SKM-1 treated with dmso at 0.1 percent for 144 hours (cell line): ENCODE measurements around the gene KRT39.
A peak's percentile ranks its signal among the peaks of the same experiment; 100 is the strongest.
"Not testable (repeated sequence)": the region's sequence is repeated elsewhere in the genome, so short reads cannot be mapped to it uniquely, and the experiment has no call there.

Source experiments
- DNase-seq: peaks from one replicate; lab custom pipeline; 2025; ENCODE audit not compliant: unreplicated experiment; lab: John Stamatoyannopoulos, UW

Gene KRT39

DNA sequence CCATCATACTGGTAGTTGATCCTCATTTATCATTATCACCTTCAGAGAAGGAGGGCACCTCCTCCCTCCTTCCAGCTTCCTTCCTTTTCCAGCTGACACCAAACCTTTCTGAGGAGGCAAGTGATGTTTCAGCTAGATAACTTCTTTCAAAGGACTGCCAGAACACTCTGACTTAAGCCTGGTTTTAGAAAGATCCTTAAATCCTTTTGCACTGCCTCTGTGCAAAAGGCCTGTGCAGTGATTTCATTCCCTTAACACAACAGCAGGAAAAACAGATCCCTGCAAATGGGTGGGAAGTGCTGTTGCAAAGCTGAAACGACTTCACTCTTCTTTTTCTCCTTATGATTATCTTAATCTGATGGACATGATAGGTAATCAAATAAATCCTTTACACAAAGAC lies 22.2 kb downstream of the KRT39 start:
- DNase-seq: no peak

DNA sequence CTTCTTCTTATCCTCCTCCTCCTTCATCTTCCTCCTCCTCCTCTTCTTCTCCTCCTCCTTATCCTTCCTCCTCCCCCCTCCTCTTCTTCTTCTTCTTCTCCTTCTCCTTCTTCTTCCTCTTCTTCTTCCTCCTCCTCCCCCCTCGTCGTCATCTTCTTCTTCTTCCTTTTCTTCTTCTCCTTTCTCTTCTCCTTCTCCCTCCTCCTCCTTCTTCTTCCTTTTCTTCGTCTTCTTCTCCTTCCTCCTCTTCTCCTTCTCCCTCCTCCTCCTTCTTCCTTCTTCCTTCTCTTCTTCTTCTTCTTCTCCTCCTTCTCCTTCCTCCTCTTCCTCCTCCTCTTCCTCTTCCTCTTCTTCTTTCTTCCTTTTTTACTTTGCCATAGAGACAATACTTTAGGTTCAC lies 24.2 kb downstream of the KRT39 start:
- DNase-seq: no peak

DNA sequence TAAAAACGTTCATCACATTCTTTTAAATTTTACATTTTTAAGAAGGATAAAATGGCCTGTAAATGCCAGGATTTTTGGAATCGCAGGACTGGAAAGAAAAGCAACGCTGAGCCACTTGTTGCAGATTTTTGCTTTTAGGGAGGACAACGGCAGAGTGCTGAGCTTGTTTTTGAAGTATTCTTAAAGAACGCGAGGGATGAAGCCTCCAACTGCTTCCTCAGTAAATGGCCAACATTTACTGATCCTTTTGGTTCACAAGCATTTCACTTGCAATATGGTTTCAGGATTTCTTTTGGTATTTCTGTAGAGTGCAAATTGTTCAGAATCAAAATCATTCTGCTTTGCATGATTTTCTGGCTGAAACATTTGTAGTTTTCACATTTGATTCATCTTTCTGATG lies 26.5 kb downstream of the KRT39 start:
- DNase-seq: no peak

DNA sequence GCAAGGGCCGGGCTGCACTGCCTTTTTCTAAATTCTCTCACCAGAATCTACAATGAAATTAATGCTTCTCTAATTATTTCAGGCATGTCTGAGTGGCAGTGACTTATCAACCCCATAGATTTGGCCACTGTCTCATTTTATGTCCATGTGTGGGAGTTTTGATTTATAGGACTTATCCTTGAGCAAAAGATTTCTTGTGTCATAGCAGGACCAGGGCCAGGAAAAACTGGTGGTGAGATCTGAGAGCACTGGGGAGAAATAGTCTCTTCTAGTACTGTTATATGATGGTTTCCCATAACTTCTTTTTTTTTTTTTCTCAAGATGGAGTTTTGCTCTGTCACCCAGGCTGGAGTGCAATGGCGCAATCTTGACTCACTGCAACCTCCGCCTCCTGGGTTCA lies 27.8 kb downstream of the KRT39 start:
- no peak for DNase-seq

DNA sequence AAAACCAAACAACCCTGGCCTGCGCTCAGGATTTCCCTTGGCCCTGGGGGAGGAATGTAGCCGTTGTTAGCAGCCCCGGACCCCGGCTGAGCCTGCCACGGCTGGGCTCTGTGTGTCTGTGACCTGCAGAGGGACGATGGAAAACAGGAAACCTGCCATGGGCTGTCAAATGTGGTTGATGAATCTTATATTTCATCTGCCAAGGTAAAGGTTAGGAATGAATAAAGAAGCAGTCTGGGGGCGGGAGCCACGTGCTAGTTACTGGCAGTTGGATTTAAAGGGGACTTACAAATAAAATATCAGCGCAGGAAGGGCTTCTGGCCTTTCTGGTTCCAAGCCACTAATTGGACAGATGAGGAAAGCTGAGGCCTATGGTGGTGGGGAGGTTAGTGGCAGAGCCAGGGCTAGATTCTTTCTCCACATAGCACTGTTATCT lies 29.3 kb downstream of the KRT39 start, which contains the start of gene KRT23:
Gene KRT23, minus strand, starts transcription at position 263 of the 436 bp plus-strand sequence. CDS start 1,043 bp downstream, outside the sequence.
- no peak for DNase-seq

DNA sequence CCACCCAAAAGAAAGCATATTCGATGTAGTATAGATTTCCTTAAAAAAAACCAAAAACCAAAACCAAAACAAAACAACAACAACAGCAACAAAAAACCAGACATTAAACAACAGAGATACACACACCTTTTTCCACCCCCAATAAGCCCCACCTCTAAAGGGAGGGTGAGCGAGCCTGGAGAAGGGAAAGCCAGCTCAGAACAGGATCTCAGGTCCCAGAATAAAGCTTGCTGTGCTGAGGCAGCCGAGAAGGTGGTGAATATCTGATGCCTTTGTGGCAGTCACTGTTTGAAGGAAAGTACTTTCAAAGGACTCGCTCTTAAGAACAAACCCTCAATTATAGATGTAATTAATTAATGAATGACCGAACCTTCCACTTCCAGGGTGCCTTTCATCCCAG lies 29.8 kb downstream of the KRT39 start:
- DNase-seq: no peak

DNA sequence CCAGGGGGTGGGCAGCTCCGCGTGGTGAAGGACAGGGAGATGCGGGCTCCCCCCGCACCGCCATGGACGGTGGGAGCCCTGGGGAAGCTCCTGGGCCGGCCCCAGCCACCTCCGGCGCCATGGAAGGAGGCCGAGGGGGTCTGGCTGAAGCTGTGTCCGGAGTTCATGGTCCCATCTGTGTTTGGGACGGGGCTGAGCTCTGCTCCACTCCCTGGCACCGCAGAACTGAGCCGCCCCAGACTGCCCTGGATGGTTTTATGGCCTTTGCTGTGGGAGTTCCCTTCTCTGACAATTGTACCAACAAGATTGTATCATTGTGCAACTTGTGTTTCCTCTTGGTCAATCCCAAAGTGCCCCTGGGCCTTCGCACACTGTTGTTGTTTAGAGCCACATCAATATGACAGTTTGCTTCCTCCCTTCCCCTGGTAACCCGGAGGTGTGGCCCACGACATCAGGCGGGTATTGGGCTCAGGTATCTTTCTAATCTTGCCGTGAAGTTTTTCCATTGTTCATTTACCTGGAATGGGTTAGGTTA lies 30.2 kb downstream of the KRT39 start:
- DNase-seq: no peak

DNA sequence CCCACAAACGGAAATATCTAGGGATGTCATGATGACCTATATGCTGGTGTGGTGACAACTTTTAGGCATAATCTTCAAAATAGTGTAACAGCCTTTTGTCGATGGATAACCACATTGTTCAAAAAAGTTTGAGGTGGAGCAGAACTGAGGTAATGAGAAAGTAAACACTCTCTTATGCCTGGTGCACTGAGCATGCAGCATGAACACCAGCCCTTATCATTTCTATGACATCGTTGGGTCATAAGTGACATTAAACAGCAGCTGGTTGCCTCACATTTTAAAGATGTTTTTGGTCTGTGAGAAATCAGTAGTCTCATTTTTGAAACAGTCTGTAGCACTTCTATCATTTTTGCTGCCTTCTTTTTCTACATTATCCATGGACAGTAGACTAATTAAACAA lies 31.1 kb downstream of the KRT39 start:
- no peak for DNase-seq

DNA sequence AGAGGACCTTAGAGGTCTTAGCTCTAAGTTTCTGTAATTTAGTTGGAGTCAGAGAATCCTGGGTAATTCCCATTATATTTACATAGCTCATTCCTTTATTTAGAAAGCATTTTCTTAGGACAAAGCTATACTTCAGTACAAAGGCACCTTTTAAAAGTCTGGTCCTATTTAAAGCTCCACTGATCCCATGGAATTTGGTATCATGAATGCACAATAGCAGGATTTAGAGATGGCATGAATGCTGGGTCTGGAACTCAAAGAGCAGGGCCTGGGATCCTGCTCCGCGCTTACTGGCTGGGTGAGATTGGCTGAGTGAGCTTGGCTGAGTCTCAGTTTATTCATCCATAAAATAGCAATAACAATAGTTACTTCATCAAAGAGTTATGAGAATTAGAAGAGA lies 34.1 kb downstream of the KRT39 start:
- DNase-seq: no peak

DNA sequence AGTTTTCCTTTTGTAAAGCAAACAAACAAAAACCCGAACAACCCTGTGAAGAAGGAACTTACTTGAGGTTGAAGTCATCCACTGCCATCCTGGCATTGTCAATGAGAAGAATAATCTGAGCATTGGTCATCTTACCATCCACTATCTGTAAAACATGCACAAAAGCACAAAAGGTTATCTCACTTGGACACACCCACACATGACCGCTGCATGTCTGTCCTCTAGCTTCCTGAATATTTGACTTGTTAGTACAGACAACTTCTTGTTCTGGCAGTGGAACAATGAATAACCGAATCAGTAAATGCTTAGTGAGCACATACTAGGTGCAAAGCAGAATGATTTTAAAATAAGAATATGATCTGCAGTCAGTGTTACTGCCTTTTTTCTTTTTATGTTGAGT lies 35.4 kb downstream of the KRT39 start:
- no peak for DNase-seq

DNA sequence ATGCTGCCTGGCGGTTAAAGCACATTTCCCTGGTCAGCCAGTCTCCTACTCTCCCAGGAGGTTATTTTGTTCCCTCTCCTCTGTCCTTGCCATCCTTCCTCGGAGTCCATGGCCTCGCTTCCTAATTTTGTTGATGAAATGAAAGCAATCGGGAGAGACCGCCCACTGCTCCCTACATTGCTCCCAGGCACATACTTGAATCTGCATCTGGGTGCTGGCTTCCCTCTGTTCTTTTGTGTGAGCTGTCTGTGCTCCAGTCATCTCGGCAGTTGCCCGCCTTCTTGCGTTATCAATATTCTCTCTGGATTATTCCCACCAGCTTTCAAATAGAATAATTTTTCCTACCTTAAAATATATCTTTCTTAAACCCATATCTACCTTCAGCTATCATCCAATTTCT lies 40.4 kb downstream of the KRT39 start:
- no peak for DNase-seq

DNA sequence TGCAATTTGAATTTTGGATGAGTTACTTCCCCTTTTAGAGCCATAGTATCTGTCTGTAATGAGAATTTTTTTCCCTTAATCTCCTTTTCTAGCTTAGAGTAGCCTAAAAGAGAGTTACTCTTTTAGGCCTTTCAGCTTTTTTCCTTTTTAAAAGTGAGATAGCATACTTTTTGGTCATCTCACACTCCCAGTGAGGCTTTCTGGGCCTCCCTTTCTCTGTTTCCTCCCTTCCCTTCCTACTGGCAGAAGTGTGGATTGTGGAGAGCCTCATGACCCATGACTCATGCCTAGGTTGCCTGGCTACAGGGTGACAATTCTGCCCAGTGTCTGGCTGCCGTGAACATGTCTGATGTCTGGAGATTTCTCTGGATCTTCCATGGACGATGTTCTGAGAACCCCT lies 44.5 kb downstream of the KRT39 start:
- no peak for DNase-seq

DNA sequence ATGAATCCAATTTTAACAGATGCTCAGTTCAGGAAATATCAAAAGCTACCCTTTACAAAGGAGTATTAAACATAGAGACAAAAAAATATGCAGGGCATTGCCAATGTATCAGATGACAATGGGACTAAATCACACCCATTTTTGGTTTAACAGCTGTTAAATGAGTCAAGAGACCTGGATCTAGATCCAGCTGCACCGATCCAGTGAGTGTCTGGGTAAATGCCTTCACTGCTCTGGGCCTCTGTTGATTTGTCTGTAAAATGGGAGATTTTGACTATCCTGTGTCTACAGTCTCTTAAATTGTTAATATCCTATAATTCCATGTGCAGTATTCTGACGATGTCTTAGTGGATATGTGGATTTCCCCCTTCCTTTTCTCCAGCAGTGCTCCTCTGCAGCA lies 45.7 kb downstream of the KRT39 start:
- DNase-seq: no peak

DNA sequence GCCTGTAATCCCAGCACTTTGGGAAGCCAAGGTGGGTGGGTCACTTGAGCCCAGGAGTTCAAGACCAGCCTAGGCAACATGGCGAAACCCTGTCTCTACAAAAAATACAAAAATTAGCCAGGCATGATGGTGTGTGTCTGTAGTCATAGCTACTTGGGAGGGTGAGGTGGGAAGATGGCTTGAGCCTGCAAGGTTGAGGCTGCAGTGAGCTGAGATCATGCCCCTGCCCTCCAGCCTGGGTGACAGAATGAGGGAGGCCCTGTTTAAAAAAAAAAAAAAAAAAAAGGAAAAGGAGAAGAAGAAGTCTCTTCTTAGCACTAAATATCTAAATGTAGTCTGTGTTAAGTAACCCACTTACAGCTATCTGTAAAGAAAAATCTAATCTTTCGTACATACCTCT lies 49.6 kb downstream of the KRT39 start:
- not testable (repeated sequence) for DNase-seq

DNA sequence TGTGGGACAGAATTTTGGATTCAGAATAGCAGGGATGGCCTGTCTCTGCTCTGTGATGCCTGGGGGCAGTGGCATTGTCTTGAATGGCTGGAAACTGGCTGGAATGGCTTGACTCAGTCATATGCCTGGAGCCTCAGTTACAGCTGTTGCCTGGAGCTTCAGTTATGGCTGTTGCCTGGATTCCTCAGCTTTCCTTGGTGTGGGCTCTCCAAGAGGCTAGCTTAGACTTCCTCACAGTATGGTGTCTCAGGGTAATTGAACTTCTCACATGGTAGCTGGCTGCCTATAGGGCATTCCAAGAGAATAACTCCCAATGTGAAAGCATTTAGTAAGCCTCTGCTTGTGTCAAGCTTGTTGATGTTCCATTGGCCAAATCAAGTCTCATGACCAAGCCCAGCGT lies 50.4 kb downstream of the KRT39 start:
- no peak for DNase-seq

DNA sequence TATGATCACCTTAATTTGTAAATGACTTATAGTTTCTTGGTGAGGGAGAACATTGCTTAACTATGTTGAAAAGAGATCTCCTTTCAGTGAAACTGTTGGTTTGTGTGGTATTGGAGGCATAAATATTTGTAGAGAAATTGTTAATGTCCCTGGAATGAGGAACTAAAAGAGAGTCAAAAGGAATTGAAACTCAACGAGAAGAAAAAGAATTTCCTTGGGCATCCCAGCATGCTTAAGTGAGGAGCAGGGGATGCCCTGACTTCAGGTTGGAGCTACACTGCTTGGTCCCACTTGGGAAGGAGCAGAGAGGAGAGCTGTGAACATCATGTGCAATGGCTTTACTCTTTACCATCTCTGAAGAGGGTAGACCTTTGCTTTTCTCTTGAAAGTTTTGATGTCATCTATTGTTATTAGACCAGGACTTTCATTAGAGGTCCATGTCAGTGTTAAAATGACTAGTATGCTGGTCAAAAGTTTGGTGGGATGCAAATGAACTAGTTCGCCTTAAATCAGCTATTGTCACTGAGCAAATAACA lies 51.0 kb downstream of the KRT39 start:
- no peak for DNase-seq

DNA sequence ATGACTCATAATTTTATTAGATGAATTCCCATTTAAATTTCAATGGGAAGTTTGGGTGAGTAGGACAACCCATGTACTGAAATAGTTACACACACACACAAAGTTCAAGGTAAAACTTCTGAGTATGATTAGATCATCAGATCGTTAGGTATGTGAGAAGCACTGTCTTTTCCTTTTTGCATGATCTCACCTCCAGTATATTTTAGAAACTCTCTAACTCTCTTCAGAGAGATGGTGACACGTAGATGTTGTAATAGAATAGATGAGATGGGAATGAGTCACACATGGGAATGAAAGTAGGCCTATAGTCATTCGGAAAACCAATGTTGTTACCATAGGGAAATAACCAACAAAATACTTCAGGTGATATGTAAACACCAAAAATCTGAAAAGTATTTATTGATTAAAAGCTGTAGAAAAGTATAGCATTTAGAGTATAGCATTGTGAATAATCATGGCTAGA lies 51.5 kb downstream of the KRT39 start:
- DNase-seq: no peak

DNA sequence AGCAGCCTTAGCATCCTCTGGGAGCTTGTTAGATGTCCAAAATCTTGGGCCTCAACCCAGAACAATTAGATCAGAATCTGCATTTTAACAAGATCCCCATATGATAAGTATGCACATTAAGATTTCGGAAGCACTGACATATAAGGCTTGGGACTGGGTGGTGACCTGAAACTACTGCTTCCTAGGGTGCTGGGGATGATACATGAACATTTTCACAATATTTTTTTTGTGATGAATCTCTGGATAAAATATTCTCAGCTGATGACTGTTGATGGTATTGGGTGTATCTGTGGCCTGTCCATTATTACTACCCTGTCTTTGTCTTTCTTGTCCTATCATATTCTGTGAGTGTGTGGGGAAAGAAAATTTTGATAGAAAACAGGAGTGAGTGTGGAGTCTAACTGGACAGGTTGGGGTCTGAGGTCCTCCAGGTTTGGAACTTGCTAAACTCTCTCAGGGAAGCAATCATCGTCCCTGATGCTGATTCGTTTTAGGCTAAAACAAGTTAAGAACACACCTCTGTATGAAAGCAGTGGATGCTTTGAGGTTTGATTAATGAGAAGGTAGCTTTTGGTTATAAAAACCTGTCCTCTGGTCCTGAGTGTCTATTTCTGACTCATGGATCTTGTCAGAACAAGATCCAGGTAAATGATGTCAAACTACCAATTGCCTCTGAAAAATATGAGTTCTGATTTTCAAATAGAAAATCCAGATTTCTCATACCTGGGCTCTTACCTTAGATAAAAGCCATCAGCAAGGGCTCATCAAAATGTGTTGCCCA lies 52.5 kb downstream of the KRT39 start:
- no peak for DNase-seq

DNA sequence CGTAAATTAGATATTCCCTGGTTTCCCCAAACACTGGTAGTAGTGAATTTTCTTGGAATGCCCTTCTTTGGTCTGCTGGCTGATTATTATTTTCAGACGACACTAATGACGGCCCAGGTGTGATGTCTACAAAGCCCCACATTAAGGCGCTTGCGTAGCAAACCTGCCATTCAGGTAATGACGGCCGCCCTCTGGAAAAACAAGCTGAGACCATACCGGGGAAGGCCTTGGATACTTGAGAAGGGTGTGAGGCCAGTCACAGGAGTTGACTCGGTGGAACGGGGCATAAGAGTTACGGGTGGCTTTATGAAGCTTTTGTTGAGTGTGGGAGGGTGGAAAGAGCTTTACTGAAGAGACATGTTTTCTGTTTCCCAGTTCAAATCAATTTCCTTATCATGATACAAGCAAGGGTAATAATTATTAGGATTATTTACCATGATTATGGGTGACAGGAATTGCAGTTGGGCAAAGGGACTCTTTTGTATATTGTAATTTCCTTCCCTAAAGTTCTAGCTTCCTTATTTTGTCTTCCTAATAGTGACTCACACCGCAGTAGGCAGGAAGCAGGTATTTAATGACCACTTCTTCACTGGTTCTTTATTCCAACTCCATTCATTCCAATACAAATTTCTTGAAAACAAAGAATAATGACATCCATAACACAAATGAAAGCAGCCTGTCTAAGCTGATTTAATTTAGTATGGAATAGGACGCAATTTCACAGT lies 54.1 kb downstream of the KRT39 start:
- DNase-seq: peak; percentile 65

DNA sequence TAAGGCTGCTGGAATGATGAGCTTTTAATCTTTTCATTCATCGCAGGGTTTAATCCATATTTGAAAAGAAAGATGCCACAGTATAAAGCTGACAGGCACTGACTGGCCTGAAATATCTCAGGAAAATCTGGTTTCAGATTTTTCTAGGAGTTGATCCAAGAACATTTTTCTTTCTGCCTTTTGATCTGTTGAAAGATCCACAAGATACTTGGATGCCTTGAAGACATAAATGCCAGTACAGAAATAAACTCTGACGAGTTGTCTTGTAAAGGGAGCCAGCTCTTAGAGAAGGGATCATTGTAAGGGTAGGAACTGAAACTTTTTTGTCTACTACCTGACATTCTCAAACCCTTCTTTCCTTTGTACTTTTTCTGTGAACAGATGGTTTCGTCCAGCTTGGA lies 56.3 kb downstream of the KRT39 start:
- DNase-seq: no peak

DNA sequence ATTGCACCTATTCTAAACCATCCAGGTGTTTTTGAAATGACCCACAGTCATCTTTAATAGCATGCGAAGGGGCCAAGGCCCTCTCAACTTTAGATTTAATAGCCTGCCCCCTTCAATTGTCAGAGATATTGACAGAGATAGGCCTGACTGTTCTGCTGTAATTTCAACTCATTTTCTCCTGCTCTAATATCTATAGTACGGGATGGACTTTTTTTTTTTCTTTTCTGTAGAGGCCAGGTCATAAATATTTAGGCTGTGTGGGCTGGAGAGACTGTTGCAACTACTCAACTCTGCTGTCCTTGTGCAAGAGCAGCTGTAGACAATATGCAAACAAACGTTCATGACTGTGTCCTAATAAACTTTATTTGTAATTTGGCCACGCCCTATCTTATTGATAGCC lies 57.0 kb downstream of the KRT39 start:
- DNase-seq: no peak

DNA sequence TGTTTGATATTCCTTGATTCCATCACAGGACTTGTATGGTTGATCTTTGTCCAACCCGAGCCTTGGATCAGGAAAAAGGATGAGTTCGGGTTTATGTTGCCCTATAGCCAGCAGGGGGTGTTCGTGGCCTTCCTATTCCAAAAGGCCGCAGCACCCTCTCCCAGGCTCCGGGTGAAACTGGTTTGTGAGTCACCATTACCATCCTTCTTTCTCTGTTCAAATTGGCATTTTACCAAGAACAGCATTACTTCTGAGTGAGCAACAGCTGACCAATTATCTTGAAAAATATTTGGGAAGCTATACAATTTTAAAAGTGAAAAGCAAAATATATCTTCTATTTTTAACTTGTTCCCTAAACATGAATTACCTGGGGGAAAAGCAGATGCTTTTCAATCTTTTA lies 57.4 kb downstream of the KRT39 start:
- DNase-seq: peak; percentile 67
